Hepatocyte (in vitro differentiated cells): ENCODE data around the gene ZNF511. TPM values are rescaled to one million over a fixed set of nuclear protein-coding genes. Genes with fewer than 3 reads are reported as not detected.

Experiments
- DNase-seq: peaks from one replicate; pipeline ENCODE4 v3.0.0-alpha.2; 2016; ENCODE audit warnings: low spot score
- H2AFZ ChIP-seq: fragments of 200-600 bp; sonication (generic); 2 replicates; pipeline ENCODE4 v1.6.0; 2016; ENCODE audit warnings: antibody characterized with exemption, mild to moderate bottlenecking
- H3K27ac ChIP-seq: fragments of 200-600 bp; sonication (generic); 2 replicates; pipeline ENCODE4 v1.5.1; 2016; ENCODE audit warnings: mild to moderate bottlenecking
- H3K27me3 ChIP-seq: fragments of 200-600 bp; sonication (generic); 2 replicates; pipeline ENCODE4 v1.6.1; 2016
- H3K36me3 ChIP-seq: fragments of 200-600 bp; sonication (generic); replicated peaks from 2 replicates; pipeline ENCODE4 v1.5.1; 2016; ENCODE audit warnings: low read depth; ENCODE audit not compliant: insufficient read depth
- H3K4me1 ChIP-seq: fragments of 200-600 bp; sonication (generic); 2 replicates; pipeline ENCODE4 v1.5.1; 2016; ENCODE audit warnings: mild to moderate bottlenecking, moderate library complexity; ENCODE audit not compliant: insufficient read depth
- H3K4me2 ChIP-seq: fragments of 200-600 bp; sonication (generic); 2 replicates; pipeline ENCODE4 v1.6.0; 2016
- H3K4me3 ChIP-seq: fragments of 200-600 bp; sonication (generic); 2 replicates; pipeline ENCODE4 v1.5.1; 2016; ENCODE audit warnings: mild to moderate bottlenecking
- H3K79me2 ChIP-seq: fragments of 200-600 bp; sonication (generic); 2 replicates; pipeline ENCODE4 v1.6.0; 2017; ENCODE audit warnings: mild to moderate bottlenecking
- H3K9me2 ChIP-seq: fragments of 200-600 bp; sonication (generic); replicated peaks from 2 replicates; pipeline ENCODE4 v1.6.0; 2017; ENCODE audit warnings: mild to moderate bottlenecking; ENCODE audit not compliant: insufficient read depth
- H3K9me3 ChIP-seq: fragments of 200-600 bp; sonication (generic); 2 replicates; pipeline ENCODE4 v1.5.1; 2016; ENCODE audit warnings: low read depth, mild to moderate bottlenecking
- H4K20me1 ChIP-seq: fragments of 200-600 bp; sonication (generic); 2 replicates; pipeline ENCODE4 v1.6.0; 2016; ENCODE audit warnings: mild to moderate bottlenecking; ENCODE audit not compliant: insufficient read depth, poor library complexity, severe bottlenecking
- CTCF ChIP-seq: fragments of 200-600 bp; sonication (generic); IDR thresholded peaks from 2 replicates; pipeline ENCODE4 v1.5.1; 2016; ENCODE audit warnings: antibody characterized with exemption, mild to moderate bottlenecking; ENCODE audit not compliant: poor library complexity
- EZH2 ChIP-seq: fragments of 200-600 bp; sonication (generic); IDR thresholded peaks from 2 replicates; pipeline ENCODE4 v1.6.1; 2016; ENCODE audit warnings: antibody characterized with exemption, mild to moderate bottlenecking, borderline replicate concordance
- EZH2phosphoT487 ChIP-seq: fragments of 200-600 bp; sonication (generic); IDR thresholded peaks from one replicate; pipeline ENCODE4 v1.6.1; 2018; ENCODE audit warnings: antibody characterized with exemption, mild to moderate bottlenecking, low read depth, moderate library complexity; ENCODE audit not compliant: unreplicated experiment, severe bottlenecking
- WGBS: methylation state at CpG from one replicate; pipeline ENCODE4 v1.1.6; 2016; ENCODE audit warnings: low lambda C conversion rate; ENCODE audit errors: missing lambda C conversion rate; 5-methylcytosine and 5-hydroxymethylcytosine counted together
- polyA plus RNA-seq: library from polyadenylated mRNA; unstranded; fragments of >200 nt; fragmentation: Nextera tagmentation; extraction: Ambion mirVana; gene quantifications from 2 replicates; pipeline ENCODE4 v1.2.1, GENCODE V29; 2016
- total RNA-seq: library from RNA; depleted of rRNA; stranded (reverse); fragments of >200 nt; gene quantifications from 2 replicates; pipeline ENCODE4 v1.2.3, GENCODE V29; 2014

ZNF511 gene
- total and polyA plus RNA-seq, 2 experiments from 2014 or later = 36.9 to 56.9 TPM

GRCh38 chr10:133310399-133310755 is 1.7 kb downstream of the ZNF511 start:
- TF ChIP-seq EZH2 (no peak), EZH2phosphoT487 (no peak), CTCF (no peak)
- no peak for DNase-seq
- H4K20me1 ChIP-seq = peaks cover 23% of the 10 kb centered on the region
- no peak overlapping the region for H3K27ac ChIP-seq
- no peaks in the 10 kb centered on the region for H3K27me3 ChIP-seq
- no peak overlapping the region for H2AFZ ChIP-seq
- no peaks in the 10 kb centered on the region for H3K9me2 ChIP-seq
- peaks cover 30% of the 10 kb centered on the region for H3K79me2 ChIP-seq
- 99% methylated on average over 16 of the region's 16 CpGs for WGBS
- peaks cover 7% of the 10 kb centered on the region for H3K4me1 ChIP-seq
- no peak overlapping the region for H3K4me2 ChIP-seq
- no peak overlapping the region for H3K4me3 ChIP-seq
- H3K9me3 ChIP-seq = no peaks in the 10 kb centered on the region
- no peaks in the 10 kb centered on the region for H3K36me3 ChIP-seq

- Histone ChIP-seq H4K20me1 (peaks cover 20% of the 10 kb centered on the region), H3K27ac (no peak overlapping the region), H3K27me3 (no peaks in the 10 kb centered on the region), H3K4me3 (no peak overlapping the region), H3K4me1 (peaks cover 7% of the 10 kb centered on the region), H3K9me2 (no peaks in the 10 kb centered on the region), H2AFZ (no peak overlapping the region), H3K9me3 (no peaks in the 10 kb centered on the region), H3K4me2 (no peak overlapping the region), H3K36me3 (no peaks in the 10 kb centered on the region), H3K79me2 (peaks cover 26% of the 10 kb centered on the region)
- WGBS = 97% methylated on average over 8 of the region's 8 CpGs
- TF ChIP-seq CTCF = no peak
- TF ChIP-seq EZH2 = no peak
- no peak for TF ChIP-seq EZH2phosphoT487
- no peak for DNase-seq
Observed at GRCh38 chr10:133310789-133311188, 2.1 kb downstream of the ZNF511 start.

GRCh38 chr10:133311570-133311969 is 2.9 kb downstream of the ZNF511 start:
- 92% methylated on average over 10 of the region's 10 CpGs for WGBS
- no peaks in the 10 kb centered on the region for H3K36me3 ChIP-seq
- peaks cover 13% of the 10 kb centered on the region for H4K20me1 ChIP-seq

More at GRCh38 chr10:133311570-133311969, 2.9 kb downstream of the ZNF511 start:
- no peak for DNase-seq
- no peak overlapping the region for H3K4me2 ChIP-seq
- no peak overlapping the region for H3K27ac ChIP-seq
- no peak overlapping the region for H3K4me3 ChIP-seq
- H3K4me1 ChIP-seq = peaks cover 7% of the 10 kb centered on the region
- H2AFZ ChIP-seq = no peak overlapping the region
- H3K9me2 ChIP-seq = no peaks in the 10 kb centered on the region
- no peaks in the 10 kb centered on the region for H3K27me3 ChIP-seq
- H3K79me2 ChIP-seq = peaks cover 18% of the 10 kb centered on the region
- H3K9me3 ChIP-seq = no peaks in the 10 kb centered on the region
- TF ChIP-seq CTCF (no peak), EZH2phosphoT487 (no peak), EZH2 (no peak)
